Neural cell (in vitro differentiated cells): ENCODE data around the gene ZNF516.

Experiments used
- CTCF ChIP-seq: fragments of 450-650 bp; IDR thresholded peaks from 2 replicates; pipeline ENCODE4 v1.5.1; 2014; ENCODE audit warnings: antibody characterized with exemption, mild to moderate bottlenecking, moderate library complexity; ENCODE audit not compliant: poor library complexity, severe bottlenecking
- EZH2 ChIP-seq: fragments of 200-600, 300-800 bp; shearing (Covaris generic), sonication (generic); IDR thresholded peaks from 2 replicates; pipeline ENCODE4 v1.6.1; 2014; ENCODE audit warnings: antibody characterized with exemption, low read length, borderline replicate concordance, mild to moderate bottlenecking; ENCODE audit not compliant: insufficient read depth, poor library complexity, severe bottlenecking
- POLR2AphosphoS5 ChIP-seq: IDR thresholded peaks from 2 replicates; pipeline ENCODE4 v1.6.1; 2012
- SMC3 ChIP-seq: fragments of 450-650 bp; conservative IDR thresholded peaks from 2 replicates; pipeline ENCODE4 v1.6.1; 2014; ENCODE audit warnings: antibody characterized with exemption, mild to moderate bottlenecking, moderate library complexity; ENCODE audit not compliant: poor library complexity

- TF ChIP-seq CTCF: no peak
- TF ChIP-seq POLR2AphosphoS5: no peak
- TF ChIP-seq EZH2: no peak
- no peak for TF ChIP-seq SMC3
Observed at GRCh38 chr18:76532875-76533274, 37.8 kb upstream of the ZNF516 start.
